Thyroid gland (tissue), 4 donors: ENCODE data around the gene SUSD5. TPM values are rescaled to one million over a fixed set of nuclear protein-coding genes. Genes with fewer than 3 reads are reported as not detected.

Source experiments
- DNase-seq, 2 donors: peaks; one replicate each; pipeline ENCODE4 v3.0.0-alpha.2; 2019
- H3K27ac ChIP-seq, 3 donors: fragments of 200-600 bp; sonication (generic); 1 replicate in 2 of 3; 2 replicates in 1 of 3; pipeline ENCODE4 v1.5.1; 2016 to 2019; ENCODE audit warnings: mild to moderate bottlenecking in 1 of 3, moderate library complexity in 1 of 3
- H3K27me3 ChIP-seq: fragments of 200-600 bp; sonication (generic); one replicate; pipeline ENCODE4 v1.5.1; 2019
- H3K36me3 ChIP-seq, 2 donors: fragments of 200-600 bp; sonication (generic); one replicate each; pipeline ENCODE4 v1.5.1; 2016 to 2019
- H3K4me1 ChIP-seq, 2 donors: fragments of 200-600 bp; sonication (generic); one replicate each; pipeline ENCODE4 v1.5.1; 2017 to 2019
- H3K4me3 ChIP-seq, 3 donors: fragments of 200-600 bp; sonication (generic); replicated peaks in 1 of 3; 1 replicate in 2 of 3; 2 replicates in 1 of 3; pipeline ENCODE4 v1.5.1; 2016; ENCODE audit warnings: mild to moderate bottlenecking in 1 of 3
- H3K9me3 ChIP-seq: fragments of 200-600 bp; sonication (generic); one replicate; pipeline ENCODE4 v1.5.1; 2017
- POLR2A ChIP-seq, 2 donors: fragments of 450-650 bp; IDR thresholded peaks; one replicate each; pipeline ENCODE4 v1.6.1; 2017; ENCODE audit warnings: antibody characterized with exemption in 2 of 2, mild to moderate bottlenecking in 2 of 2, moderate library complexity in 1 of 2
- WGBS, 2 donors: methylation state at CpG; one replicate each; pipeline ENCODE4 v1.1.5; 2017; 5-methylcytosine and 5-hydroxymethylcytosine counted together
- intact Hi-C: fragments of 100-400 bp; cut with DNase I; formaldehyde crosslinking; loops from one replicate; pipeline ENCODE4 v1.15.1; 2023
- total RNA-seq, 4 donors: library from RNA; depleted of rRNA; stranded (reverse); fragments of >200 nt; gene quantifications; one replicate each; pipeline ENCODE4 v1.2.3, GENCODE V29; 2016
- TF ChIP-seq, protein P1 (sequence below), 6 experiments: fragments of 200-600 bp in 3 of 6; fragments of 450-650 bp in 3 of 6; sonication (generic) in 3 of 6; IDR thresholded peaks; one replicate each; pipeline ENCODE4 v1.5.1; 2016 to 2019; ENCODE audit warnings: antibody characterized with exemption in 6 of 6, mild to moderate bottlenecking in 2 of 6, inconsistent platforms in 1 of 6, moderate library complexity in 1 of 6

Gene SUSD5
- total RNA-seq, 4 donors from 2014 or later, result 2.3 to 9.6 (median 2.8) TPM

DNA sequence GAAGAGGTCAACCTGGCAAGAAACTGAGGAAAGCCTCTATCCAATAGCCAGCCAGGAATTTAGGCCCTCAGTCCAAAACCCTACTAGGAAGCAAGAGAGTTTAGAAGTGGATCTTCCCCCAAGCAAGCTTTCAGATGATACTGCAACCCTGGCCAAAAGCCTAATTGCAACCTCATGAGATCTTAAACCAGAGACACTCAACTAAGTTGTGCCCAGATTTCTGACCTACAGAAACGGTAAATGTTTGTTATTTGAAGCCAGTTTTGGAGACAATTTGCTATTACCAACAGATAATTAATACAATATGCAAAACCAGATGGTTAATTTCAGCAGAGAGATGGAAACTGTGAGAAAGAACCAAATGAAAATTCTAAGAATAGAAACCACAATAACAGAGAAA lies 21.7 kb upstream of the SUSD5 start:
- Histone ChIP-seq H3K9me3 (no peaks in the 10 kb centered on the region), H3K4me1 (no peaks in the 10 kb centered on the region), H3K27me3 (no peaks in the 10 kb centered on the region), H3K4me3 (no peak overlapping the region), H3K36me3 (no peaks in the 10 kb centered on the region), H3K27ac (no peak overlapping the region)
- TF ChIP-seq, protein P1, sequence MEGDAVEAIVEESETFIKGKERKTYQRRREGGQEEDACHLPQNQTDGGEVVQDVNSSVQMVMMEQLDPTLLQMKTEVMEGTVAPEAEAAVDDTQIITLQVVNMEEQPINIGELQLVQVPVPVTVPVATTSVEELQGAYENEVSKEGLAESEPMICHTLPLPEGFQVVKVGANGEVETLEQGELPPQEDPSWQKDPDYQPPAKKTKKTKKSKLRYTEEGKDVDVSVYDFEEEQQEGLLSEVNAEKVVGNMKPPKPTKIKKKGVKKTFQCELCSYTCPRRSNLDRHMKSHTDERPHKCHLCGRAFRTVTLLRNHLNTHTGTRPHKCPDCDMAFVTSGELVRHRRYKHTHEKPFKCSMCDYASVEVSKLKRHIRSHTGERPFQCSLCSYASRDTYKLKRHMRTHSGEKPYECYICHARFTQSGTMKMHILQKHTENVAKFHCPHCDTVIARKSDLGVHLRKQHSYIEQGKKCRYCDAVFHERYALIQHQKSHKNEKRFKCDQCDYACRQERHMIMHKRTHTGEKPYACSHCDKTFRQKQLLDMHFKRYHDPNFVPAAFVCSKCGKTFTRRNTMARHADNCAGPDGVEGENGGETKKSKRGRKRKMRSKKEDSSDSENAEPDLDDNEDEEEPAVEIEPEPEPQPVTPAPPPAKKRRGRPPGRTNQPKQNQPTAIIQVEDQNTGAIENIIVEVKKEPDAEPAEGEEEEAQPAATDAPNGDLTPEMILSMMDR (IDR thresholded peaks at IDR 0.05), result no peak
- no peak for TF ChIP-seq POLR2A (IDR thresholded peaks at IDR 0.05)
- intact Hi-C loops, result no loop called here
- WGBS, 2 donors, result 59 to 64% methylated on average over 1 of the region's 1 CpG
- no peak for DNase-seq

DNA sequence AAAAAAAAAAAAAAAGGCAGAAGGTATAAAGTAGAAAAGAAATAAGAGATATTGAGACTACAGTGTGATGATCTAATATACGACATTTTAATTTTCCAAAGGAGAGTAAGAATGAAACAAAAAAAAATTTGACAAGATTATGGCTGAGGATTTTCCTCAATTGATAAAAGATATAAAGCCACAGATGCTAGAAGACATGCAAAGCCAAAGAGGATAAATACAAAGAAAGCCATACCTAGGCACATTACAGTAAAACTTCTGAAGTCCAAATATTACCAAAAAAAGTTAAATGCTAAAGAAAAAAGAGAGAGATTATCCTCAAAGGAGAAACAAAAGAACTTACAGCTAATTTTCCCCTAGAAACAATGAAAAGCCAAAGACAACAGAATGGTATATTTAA lies 20.3 kb upstream of the SUSD5 start:
- Histone ChIP-seq H3K27me3 (no peaks in the 10 kb centered on the region), H3K27ac (no peak overlapping the region), H3K4me3 (no peak overlapping the region), H3K36me3 (no peaks in the 10 kb centered on the region), H3K9me3 (no peaks in the 10 kb centered on the region), H3K4me1 (no peaks in the 10 kb centered on the region)
- no peak for DNase-seq
- 94 to 97% methylated on average over 1 of the region's 1 CpG for WGBS, 2 donors
- TF ChIP-seq POLR2A (IDR thresholded peaks at IDR 0.05), result no peak
- TF ChIP-seq, protein P1 (IDR thresholded peaks at IDR 0.05), result no peak
- intact Hi-C loops, result no loop called here

GRCh38 chr3:33237439-33237838 lies 18.8 kb upstream of the SUSD5 start:
- no peaks in the 10 kb centered on the region for H3K36me3 ChIP-seq
- 90 to 94% methylated on average over 4 of the region's 4 CpGs for WGBS, 2 donors
- H3K27me3 ChIP-seq, result no peaks in the 10 kb centered on the region
- intact Hi-C loops, result no loop called here
- no peaks in the 10 kb centered on the region for H3K9me3 ChIP-seq
- H3K4me3 ChIP-seq, result no peak overlapping the region
- no peaks in the 10 kb centered on the region for H3K4me1 ChIP-seq
- TF ChIP-seq POLR2A (IDR thresholded peaks at IDR 0.05), result no peak
- TF ChIP-seq, protein P1 (IDR thresholded peaks at IDR 0.05), result no peak
- DNase-seq, result no peak
- H3K27ac ChIP-seq, result no peak overlapping the region

GRCh38 chr3:33236005-33236404 lies 17.4 kb upstream of the SUSD5 start:
- Histone ChIP-seq H3K27me3 (no peaks in the 10 kb centered on the region), H3K4me1 (peaks cover 8 to 9% of the 10 kb centered on the region in 2 donors), H3K27ac (no peak overlapping the region), H3K36me3 (no peaks in the 10 kb centered on the region), H3K9me3 (no peaks in the 10 kb centered on the region), H3K4me3 (no peak overlapping the region)
- TF ChIP-seq POLR2A (IDR thresholded peaks at IDR 0.05), result no peak
- TF ChIP-seq, protein P1 (IDR thresholded peaks at IDR 0.05), result no peak
- WGBS, 2 donors, result 44 to 66% methylated on average over 2 of the region's 2 CpGs
- intact Hi-C loops, result no loop called here
- DNase-seq, result no peak

DNA sequence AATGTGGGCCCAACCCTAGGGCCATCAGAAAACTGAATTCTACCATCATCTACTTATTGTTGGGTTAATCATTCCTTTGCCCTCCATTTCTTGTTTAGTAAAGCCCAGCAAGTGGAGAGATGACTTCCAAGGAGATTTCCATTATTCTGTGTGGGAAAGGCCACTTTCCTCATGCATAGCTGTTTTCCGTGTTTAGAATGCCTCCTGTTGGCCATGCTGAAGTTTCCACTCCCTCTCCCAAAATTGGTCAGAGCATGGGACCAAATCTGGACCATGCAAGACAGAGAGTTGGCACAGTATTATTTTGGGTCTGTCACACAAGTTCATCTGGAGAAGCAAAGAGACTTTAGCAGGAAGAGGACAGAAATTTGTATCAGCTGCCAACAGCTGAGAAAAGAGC lies 15.3 kb upstream of the SUSD5 start:
- WGBS, 2 donors, result 82 to 100% methylated on average over 1 of the region's 1 CpG

More for the DNA sequence above, 15.3 kb upstream of the SUSD5 start:
- Histone ChIP-seq H3K36me3 (no peaks in the 10 kb centered on the region), H3K9me3 (no peaks in the 10 kb centered on the region), H3K4me3 (no peak overlapping the region), H3K27ac (no peak overlapping the region), H3K27me3 (no peaks in the 10 kb centered on the region), H3K4me1 (peaks cover 8 to 9% of the 10 kb centered on the region in 2 donors)
- DNase-seq, result no peak
- no peak for TF ChIP-seq POLR2A (IDR thresholded peaks at IDR 0.05)
- TF ChIP-seq, protein P1 (IDR thresholded peaks at IDR 0.05), result no peak
- intact Hi-C loops, result no loop called here
